Measurements from ENCODE around the gene LGALS16.

DNA sequence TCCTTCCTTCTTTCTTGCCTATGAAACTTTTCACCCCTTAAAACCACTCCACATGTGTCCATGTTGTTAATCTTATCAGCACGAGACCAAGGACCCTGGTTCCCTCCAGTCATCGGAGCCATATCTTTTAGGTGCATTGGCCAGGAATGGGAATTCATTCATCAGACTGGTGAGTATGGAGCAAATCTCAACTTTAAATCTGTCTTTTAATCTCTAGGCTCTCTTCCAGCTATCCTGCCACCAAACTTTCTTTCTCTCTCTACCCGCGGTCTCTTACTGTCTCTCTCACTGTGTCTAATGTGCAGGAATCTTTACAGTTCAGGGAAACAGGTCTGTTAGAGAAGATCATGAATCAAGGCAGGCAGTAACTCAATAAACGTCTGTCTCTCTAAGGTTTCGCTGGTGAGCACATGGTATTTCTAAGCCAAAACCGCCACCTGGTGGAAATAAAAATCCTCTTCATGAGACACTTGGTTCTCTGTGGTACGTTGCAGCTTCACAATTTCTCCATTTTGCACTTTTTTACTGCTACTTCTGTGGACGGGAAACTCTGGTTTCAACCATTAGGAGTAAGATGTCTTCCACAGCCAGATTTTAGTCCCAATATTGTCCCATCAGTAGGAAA is 16.1 kb downstream of the LGALS16 start:
- TF ChIP-seq CTCF (IDR thresholded peaks at IDR 0.05) (peak in 2 of 3 donors; percentile 40 to 49), POLR2A (IDR thresholded peaks at IDR 0.05) (no peak)
